HG03064 (cell line): ENCODE data around the gene RNF40.
A peak's percentile ranks its signal among the peaks of the same experiment; 100 is the strongest.

Experiments used
- ATAC-seq: cut with Tn5 transposase; IDR thresholded peaks from one replicate; pipeline ENCODE4 v1.9.1; 2021; ENCODE audit warnings: low read depth; ENCODE audit not compliant: unreplicated experiment

RNF40 gene

DNA sequence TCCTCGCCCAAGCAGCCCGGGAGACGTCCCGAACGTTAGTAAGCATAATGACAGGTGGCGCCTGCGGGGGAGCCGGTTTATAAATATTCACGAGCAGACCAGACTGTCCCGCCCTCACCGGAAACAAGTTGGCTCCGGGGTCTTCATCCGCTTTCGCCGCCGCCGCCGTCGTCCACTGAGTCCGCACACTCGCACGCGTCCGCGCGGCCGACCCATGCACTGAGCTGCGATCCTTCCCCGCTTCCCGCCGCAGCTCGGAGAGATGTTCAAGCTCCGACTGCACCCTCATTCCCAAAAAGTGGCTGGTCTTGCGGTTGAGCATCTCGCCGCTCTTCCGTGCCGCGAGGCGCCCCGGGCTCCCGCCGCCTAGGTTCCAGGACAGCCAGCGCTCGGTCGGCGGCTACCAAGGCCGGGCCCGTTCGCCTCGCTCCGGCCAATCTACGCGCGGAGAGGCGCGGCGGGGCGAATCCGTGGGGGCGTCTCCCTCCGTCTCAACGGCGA lies 645 bp upstream of the RNF40 start:
- peak; percentile 25 for ATAC-seq

DNA sequence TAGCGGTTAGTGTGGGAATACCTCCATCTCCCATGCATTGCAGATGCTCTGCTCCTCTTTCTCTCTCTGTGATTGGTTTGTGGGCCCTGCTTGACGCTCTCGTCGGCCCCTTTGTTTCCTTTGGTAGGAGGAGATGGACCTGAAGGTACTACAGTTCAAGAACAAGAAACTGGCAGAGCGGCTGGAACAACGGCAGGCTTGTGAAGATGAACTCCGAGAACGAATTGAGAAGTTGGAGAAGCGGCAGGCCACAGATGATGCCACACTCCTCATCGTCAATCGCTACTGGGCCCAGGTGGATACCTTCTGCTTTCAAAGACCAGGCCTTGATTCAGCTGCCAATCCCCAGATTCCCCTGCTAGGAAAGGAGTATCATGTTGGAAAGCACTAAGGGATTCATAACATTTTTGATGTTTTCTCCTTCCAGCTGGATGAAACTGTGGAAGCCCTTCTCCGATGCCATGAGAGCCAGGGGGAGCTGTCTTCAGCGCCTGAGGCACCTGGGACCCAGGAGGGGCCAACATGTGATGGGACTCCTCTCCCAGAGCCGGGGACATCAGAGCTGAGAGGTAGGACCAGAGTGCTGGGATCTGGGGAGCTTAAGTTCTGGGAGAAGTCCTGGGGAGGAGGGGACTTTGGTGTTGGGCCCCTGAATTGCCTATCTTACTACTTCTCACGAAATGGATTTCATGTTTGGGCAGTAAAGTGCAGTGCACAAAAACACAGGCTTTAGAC lies 1.0 kb downstream of the RNF40 start:
- ATAC-seq, result no peak

- no peak for ATAC-seq
Observed at GRCh38 chr16:30764086-30764485, 2.0 kb downstream of the RNF40 start.

DNA sequence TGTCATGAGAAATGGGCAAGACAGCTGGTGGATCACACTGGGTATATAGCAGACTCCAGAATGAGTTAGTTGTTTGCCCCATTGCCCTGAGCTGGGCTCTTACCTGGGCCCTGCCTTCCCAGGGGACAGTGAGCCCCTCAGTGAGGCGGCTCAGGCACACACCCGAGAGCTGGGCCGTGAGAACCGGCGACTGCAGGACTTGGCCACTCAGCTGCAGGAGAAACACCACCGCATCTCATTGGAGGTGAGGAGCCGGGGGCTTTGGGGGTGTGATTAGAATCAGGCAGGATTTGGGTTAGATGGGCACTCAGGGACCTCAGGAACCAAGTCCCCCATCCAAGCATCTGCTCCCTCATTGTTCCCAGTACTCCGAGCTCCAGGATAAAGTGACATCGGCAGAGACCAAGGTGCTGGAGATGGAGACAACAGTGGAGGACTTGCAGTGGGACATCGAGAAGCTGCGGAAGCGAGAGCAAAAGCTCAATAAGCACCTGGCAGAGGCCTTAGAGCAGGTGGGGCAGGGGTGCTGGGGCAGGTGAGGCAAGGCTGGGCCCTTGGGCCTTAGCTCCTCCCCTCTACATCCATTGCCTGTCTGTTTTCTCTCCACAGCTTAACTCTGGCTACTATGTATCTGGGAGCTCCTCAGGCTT lies 2.8 kb downstream of the RNF40 start:
- no peak for ATAC-seq

DNA sequence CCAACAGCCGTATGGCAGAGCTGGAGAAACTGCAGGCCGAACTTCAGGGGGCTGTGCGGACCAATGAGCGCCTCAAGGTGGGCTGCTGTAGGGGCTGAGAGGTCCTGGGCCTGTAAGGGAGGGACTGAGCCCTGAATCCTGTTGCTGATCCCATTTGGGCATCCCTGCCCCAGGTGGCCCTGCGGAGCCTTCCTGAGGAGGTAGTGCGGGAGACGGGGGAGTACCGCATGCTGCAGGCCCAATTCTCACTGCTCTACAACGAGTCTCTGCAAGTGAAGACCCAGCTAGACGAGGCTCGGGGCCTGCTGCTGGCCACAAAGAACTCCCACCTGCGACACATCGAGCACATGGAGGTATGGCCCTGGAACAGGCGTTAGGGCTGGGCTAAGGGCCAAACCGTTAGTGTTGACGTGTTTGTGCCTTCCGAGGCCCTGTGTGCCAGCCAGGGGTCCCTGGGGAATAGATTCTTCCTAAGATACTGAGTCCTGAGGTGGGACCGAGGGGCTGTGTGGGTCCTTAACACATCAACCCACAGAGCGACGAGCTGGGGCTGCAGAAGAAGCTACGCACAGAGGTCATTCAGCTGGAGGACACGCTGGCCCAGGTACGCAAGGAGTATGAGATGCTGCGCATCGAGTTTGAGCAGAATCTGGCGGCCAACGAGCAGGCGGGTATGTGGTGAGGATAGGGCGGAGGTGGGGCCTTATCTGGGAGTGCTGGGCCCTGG lies 4.2 kb downstream of the RNF40 start:
- no peak for ATAC-seq

DNA sequence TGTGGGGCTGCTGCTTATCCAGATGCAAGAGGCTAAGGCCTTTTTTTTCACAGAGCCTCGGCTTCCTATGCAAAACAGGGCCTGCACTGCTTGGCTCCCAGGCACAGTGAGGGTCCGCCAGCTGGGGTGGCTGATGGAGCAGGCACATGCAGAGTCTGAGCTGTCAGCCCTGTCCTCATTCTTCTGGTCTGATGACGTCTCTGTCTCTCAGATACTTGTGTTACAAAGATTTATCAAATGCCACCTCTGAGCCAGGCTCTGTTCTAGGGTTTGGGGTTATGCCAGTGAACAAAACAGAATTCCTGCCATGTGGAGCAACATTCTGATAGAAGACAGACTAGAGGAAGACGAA lies 4.8 kb downstream of the RNF40 start:
- ATAC-seq, result no peak

DNA sequence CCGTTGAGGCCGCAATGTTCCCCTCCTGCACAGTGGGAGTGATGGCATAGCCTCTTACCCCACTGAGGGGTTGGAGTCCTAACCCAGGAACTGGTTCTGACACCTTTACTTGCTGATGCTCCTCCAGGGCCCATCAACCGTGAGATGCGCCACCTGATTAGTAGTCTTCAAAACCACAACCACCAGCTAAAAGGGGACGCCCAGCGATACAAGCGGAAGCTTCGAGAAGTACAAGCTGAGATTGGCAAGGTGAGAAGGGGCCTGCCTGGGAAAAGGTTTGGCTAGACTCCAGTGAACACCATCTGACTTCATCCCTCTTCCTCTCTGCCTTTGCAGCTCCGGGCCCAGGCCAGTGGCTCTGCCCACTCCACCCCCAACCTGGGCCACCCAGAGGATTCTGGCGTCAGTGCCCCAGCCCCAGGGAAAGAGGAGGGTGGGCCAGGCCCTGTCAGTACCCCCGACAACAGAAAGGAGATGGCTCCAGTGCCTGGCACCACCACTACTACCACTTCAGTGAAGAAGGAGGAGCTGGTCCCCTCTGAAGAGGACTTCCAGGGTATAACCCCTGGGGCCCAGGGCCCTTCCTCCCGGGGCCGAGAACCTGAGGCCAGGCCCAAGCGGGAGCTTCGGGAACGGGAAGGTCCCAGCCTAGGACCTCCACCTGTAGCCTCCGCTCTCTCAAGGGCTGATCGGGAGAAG lies 5.8 kb downstream of the RNF40 start:
- no peak for ATAC-seq

GRCh38 chr16:30768583-30769181 lies 6.6 kb downstream of the RNF40 start:
- no peak for ATAC-seq

DNA sequence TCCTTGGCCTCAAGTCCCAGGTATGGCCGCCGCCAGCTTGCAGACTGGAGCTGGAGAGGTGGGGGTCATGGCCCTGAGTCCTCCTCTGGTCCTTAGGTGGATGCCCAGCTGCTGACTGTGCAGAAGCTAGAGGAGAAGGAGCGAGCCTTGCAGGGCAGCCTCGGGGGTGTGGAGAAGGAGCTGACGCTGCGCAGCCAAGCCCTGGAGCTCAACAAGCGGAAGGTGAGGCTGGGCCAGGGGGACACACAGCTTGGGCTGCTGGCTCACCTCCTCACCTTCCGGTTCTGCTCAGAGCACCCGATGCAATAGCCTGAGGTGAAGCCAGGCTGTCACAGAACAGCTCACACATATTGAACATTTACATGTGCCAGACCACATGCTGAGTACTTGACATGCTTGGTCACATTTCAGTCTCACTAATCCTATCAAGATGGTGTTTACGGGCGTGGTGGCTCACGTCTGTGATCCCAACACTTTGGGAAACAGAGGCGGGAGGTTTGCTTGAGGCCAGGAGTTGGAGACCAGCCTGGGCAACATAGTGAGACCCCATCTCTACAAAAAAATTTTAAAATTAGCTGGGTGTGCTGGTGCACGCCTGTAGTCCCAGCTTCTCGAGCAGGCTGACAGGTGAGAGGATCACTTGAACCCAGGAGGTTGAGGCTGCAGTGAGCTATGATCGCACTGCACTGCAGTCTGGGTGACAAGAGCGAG lies 7.4 kb downstream of the RNF40 start:
- no peak for ATAC-seq

- no peak for ATAC-seq
Observed at GRCh38 chr16:30771726-30772125, 9.6 kb downstream of the RNF40 start.

GRCh38 chr16:30773826-30774225 lies 11.7 kb downstream of the RNF40 start:
- ATAC-seq, result no peak

GRCh38 chr16:30774367-30775130 lies 12.4 kb downstream of the RNF40 start:
- no peak for ATAC-seq

DNA sequence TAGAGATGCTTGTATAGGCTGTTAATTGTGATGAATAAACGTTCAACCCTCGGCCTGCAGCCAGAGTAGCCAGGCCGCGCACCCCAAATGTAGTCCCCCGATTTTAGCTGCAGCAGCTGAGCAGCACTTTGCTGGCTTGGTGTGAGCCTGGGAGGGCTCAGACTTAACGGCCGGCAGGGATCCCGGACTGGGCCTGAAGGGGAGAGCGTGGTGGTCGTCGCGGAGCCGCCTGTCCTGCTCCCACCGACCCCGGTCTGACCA lies 12.9 kb downstream of the RNF40 start:
- no peak for ATAC-seq

- no peak for ATAC-seq
Observed at GRCh38 chr16:30775392-30776188, 13.5 kb downstream of the RNF40 start.

DNA sequence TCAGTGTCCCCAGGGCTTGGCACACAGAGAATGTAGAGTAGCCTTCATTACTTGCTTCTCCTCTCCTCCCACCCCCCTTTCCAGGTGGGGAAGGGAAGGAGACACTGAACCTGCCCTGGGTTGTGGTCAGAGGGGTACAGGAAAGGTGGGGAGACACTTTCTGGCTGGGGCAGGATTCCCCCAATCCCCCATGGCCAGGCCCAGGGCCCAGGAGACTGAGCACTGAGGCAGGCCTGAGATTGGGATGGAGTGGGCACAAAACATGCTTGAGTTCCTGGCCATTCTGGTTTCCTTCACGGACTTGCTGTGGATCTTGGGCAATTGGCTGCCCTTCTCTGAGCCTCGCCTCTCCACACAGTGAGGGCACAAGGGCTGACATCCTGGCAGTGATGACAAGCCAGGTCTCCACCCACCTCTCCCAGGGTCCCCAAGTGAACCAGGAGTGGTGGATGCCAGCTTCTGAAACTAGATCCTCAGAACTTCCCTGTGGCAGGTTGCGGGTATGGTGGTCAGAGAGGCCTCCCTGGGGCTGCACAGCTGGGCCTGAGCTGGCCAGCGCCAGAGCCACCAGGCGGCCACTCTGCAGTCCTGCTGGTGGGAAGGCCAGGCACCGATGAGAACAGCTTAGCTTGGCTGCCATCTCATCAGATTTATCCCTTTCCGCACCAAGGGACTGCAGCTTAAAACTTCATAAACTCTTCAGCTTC lies 15.6 kb downstream of the RNF40 start:
- no peak for ATAC-seq

- ATAC-seq, result no peak
Observed at GRCh38 chr16:30778549-30779244, 16.6 kb downstream of the RNF40 start.

- ATAC-seq, result no peak
Observed at GRCh38 chr16:30779596-30779995, 17.5 kb downstream of the RNF40 start.

DNA sequence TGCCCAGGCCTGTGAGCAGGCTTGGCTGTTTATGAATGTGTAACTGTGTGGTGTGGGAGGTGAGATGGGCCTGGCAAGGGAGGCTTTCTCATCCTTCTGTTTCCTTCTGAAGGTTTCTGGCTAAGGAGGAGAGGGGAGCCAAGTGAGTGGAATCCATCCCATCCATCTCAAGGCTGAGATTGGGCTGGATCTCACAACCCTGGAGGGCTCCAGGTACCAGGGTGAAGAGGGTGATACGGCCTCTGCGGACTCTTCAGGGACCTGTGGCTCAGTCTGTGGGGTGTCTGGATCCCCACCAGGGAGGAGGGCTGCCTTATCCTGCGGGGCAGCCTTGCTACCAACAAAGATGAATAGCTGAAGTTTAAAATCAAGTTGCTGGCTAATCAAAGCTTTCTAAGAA lies 17.9 kb downstream of the RNF40 start:
- no peak for ATAC-seq
